HG03342 (cell line): Measurements from ENCODE around the gene RBM42.
"Not testable (repeated sequence)": the region's sequence is repeated elsewhere in the genome, so short reads cannot be mapped to it uniquely, and the experiment has no call there.

Experiments
- ATAC-seq: cut with Tn5 transposase; IDR thresholded peaks from one replicate; pipeline ENCODE4 v1.9.1; 2021; ENCODE audit warnings: mild to moderate bottlenecking, moderate library complexity; ENCODE audit not compliant: unreplicated experiment

Gene RBM42

DNA sequence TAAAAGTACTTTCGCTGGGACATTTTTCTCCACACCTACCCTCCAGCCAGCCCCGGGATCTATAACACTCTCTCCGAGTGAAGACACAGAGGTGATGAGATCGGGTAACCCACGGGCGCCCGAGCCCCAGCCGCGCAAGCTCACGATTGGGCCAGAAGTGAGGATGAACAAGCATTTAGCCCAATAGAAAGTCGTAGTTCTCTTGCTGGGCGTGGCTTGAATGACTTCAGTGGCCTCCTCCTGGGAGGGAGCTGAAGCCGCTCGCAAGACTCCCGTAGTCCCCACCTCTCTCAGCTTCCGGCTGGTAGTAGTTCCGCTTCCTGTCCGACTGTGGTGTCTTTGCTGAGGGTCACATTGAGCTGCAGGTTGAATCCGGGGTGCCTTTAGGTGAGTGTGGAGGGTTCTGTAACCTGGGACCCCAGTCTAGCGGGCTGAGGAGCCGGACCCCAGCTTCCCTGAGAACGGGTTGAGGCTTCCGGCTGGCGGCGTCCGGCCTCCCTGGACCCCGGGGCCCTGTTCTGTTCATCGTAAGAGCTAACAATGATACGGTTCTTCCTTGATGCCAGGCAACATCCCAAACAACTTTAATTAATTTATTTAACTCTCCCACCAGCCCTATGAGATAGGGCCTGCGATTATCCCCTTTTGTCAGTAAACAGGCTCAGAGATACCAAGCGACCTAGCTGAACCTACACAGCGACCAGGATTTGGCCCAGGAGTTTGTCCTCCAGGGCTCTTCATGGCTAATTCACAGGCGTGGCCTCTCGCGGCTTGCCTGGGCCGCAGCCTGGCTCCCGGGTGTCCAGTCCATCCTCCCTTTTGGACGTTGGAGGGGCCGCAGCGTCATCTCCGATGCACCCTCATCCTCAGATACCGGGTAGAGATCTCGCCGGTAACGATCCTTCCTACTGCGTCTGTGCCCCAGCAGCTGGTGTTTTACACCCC lies 19.5 kb downstream of the RBM42 start, which contains the start of gene COX6B1:
Gene COX6B1, plus strand, starts transcription at position 307 of the 945 bp plus-strand sequence. CDS start 2,921 bp downstream, outside the sequence.
- ATAC-seq, result peak; percentile 56

DNA sequence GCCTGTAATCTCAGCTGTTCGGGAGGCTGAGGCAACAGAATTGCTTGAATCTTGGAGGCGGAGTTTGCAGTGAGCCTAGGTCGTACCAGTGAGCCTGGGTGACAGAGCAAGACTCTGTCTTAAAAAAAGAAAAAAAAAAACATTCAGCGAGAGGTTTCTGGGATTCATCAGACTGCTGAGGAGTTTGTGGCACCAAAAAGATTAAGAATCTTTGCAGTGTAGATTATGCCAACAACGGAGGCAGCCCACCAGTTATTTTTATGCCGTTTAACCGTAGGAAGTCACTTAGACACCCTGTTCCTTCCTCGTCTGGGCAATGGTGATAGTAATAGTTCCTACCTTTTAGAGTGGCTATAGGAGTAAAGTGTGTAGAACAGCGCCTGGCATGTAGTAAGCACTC lies 21.7 kb downstream of the RBM42 start:
- no peak for ATAC-seq

DNA sequence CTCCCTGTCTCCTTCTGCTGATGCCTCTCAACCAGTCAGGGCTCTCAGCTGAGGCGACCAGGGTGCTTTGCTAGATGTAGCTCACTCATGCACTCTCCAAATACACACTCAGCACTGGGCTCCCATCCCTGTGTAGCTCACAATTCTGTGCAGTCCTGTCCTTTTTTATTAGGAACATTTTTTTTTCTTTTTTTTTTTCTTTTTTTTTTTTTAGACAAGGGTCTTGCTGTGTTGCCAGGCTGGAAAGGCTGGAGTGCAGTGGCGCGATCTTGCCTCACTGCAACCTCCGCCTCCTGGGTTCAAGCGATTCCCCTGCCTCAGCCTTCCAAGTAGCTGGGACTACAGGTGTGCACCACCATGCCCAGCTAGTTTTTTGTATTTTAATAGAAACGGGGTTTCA lies 26.0 kb downstream of the RBM42 start:
- not testable (repeated sequence) for ATAC-seq

DNA sequence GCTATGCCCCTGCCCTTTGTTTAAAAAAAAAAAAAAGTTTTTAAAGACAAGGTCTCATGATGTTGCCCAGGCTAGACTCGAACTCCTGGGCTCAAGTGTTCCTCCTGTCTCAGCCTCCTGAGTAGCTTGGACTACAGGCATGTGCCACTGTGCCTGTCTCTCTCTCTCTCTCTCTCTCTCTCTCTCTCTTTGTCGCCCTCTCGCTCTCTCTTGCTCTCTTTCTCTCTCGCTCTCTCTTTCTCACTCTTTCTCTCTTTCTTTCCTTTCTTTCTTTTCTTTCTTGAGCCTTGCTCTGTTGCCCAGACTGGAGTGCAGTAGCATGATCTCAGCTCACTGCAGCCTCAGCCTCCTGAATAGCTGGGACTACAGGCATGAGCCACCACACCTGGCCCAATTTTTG lies 26.8 kb downstream of the RBM42 start:
- ATAC-seq, result no peak

DNA sequence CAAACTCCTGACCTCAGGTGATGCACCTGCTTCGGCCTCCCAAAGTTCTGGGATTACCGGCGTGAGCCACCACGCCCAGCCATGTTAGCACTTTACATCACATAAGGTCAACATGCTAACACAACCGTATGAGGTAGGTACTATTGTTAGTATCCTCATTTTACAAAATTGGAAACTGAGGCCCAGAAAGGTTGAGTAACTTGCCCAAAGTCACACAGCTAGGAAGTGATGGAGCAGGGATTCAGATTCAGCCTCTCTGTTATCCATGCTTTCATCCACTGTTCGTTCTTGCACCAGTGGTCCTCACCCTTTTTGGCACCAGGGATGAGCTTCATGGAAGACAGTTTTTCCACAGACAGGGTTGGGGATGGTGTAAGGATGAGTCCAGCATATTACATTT lies 27.9 kb downstream of the RBM42 start:
- no peak for ATAC-seq

DNA sequence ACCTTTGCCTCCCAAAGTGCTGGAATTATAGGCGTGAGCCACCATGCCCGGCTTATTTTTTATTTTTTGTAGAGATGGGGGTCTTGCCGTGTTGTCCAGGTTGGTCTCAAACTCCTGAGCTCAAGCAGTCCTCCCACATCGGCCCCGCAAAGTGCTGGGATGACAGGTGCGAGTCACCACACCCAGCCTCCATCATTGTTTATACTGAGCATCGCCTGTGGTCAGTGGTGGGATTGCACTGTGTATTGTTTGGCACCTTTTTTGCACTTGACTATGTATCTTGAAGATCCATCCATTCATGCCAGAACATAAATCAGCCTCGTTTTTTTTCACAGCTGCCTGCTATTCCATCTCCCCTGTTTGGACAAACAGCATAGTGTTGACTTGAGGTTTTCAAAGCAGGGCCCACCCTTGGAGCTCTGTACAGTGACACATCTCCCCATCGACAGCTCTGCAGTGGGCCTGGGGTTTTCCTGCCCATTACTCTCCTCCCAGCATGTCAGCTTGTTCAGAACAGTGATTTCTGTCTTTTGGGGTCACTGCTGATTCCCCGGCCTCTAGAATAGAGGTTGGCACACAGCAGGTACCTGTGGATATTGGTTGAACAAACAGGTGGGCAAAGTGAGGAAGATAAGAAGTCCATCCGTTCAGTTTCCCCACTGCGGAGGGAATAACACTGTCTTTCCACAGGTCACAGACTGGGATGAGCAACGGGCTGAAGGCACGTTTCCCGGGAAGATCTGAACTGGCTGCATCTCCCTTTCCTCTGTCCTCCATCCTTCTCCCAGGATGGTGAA lies 29.3 kb downstream of the RBM42 start:
- ATAC-seq, result no peak

DNA sequence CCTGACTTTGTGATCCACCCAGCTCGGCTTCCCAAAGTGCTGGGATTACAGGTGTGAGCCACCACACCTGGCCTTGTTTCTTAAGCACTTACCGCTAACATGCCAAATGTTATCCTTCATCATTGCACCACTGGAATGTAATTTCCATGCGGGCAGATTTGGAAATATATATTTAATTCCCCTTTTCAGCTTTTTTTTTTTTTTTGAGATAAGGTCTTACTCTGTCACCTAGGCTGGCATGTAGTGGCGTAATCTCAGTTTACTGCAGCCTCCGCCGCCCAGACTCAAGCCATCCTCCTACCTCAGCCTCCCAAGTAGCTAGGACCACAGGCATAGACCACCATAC lies 33.1 kb downstream of the RBM42 start:
- no peak for ATAC-seq

DNA sequence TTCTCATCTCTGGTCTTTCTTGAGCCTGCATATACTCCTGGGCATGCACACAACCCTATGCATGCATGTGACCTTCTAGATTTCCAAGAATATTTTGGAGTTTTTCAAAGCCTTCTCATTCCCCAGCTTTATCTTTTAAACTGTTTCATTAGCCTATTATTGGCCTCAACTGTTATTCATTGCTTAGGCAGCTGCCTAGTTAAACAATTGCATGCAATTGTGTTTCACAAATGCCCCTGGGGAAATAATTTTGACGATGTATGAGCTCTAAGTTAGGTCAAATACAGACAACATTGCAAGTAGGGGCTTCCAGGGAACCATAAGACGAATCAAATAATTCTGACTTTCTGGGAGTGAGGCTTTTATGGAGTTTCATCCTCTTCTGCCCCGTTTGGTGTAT lies 35.1 kb downstream of the RBM42 start:
- ATAC-seq, result no peak

DNA sequence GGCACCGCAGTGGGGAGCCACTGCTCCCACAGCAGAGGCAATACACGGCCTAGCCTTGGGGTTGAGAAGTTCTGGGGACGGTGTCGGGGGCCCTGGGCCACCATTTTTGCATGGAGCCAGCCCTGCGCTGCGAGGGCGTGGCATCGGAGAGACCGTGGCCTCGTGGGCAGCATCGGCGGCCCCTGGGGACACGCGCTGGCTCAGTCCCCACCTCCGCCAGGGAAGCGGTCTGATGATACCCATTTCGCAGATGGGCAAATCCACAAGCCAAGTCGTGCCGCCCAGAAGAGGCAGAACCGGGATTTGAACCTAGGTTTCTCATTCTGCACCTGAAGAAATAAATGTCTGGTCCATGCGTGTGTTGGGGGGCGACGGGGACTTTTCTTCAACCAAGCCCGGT lies 36.3 kb downstream of the RBM42 start:
- no peak for ATAC-seq

DNA sequence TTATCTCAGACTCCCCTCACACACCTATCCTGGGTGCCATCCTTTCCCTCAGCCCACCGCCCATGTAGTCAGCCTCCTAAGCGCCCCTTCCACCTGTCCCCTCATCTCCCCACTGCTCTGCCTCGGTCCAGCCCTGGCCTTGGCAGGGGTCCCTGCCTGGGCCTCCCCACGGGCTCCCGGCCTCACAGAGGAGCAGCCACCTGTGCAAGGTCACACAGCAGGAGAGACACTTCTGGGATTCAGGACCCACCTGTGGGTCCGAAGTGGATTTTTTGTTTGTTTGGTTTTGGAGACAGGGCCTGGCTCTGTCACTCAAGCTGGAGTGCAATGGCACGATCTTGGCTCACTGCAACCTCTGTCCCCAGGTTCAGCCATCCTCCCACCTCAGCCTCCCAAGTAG lies 36.8 kb downstream of the RBM42 start:
- ATAC-seq, result no peak

DNA sequence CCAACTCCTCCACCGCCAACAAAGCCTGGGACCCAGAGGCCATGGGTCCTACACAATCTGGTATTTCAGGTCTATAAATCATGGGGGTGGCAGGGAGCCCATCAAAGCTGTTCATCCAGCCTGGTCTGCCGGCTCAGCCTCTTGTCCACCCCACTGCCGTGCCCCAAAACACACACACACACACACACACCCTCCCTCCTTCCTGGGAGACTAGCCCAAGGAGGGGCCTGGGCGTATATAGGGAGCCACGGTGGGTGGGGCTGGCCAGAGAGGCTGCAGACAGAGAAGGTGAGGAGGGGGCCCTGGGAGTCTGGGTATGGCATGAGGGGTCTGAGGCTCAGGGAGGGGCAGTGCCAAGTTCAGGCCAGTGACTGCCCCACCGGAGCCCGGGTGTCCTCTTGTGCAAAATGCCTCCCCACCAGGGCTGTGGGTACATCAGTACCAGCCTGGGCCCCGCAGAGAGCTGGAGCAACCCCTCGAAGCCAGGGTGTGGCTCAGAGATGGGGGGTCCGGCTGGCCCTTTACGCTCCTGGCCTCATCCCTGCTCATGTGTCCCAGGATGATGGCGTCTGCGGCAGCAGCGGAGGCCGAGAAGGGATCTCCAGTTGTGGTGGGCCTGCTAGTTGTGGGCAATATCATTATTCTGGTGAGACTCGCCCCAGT lies 37.5 kb downstream of the RBM42 start, which contains the start of gene UPK1A:
Gene UPK1A, plus strand, starts transcription at position 267 of the 663 bp plus-strand sequence. Its CDS starts 296 bp downstream, at position 563.
- no peak for ATAC-seq

DNA sequence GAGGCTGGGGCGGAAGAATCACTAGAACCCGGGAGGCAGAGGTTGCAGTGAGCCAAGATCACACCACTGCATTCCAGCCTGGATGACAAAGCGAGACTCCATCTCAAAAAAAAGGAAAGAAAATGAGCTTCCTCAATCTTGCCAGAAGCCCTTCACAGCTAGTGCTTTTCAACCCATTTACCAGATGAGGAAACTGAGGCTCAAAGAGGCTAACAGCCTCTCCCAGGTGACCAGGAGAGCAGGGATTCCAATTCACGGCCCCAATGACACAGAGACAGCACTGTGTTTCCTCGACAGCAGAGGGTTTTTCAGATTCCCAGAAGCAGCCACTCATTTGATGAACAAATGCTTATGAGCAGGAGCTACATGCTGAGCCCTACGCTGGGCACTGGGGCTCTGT lies 40.7 kb downstream of the RBM42 start:
- no peak for ATAC-seq

DNA sequence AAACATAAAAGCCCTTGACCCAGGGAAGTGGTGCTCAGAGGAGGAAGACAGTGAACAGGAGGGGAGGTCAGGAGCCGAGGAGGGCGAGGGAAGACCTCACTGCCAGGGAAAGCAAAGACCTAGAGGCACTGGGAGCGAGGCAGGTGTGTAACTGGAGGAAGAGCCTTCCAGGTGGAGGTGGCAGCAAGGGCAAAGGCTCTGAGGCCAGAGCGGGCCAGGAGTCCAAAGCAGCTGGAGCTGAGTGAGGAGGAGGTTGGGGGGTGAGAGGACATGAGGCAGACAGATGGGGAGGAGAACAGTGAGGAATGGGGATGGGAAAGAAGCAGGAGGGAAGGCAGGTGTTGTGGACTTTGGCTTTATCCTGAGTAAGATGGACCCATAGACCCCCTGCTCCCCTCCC lies 41.1 kb downstream of the RBM42 start:
- ATAC-seq, result no peak

DNA sequence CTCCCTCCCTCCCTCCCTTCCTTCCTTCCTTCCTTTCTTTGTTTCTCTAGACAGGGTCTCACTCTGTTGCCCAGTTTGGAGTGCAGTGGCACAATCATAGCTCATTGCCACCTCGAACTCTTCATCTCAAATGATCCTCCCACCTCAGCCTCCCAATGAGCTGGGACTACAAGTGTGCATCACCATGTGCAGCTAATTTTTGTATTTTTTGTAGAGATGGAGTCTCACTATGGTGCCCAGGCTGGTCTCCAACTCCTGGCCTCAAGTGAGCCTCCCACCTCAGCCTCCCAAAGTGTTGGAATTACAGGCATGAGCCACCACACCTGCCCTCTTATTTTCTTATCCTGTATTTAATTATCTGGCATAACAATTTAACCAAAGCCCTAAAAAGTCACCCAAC lies 41.9 kb downstream of the RBM42 start:
- no peak for ATAC-seq

DNA sequence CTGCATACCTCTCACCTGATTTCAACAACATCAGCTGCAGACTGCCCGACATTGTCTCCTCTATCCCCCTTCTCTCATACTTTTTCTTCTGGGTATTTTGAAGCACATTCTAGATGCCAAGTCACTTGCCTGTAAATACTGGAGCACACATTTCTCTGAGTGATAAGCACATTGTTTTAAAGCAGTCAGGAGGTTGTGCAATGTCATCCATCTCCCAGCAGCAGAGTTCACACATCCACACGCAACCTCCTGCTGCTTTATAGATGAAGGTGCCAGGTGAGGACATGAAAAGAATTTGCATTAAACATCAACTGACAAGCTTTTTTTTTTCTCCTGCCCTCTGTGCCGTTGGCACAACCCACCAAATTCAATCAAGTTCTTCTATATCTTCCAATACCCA lies 43.0 kb downstream of the RBM42 start:
- ATAC-seq, result no peak

DNA sequence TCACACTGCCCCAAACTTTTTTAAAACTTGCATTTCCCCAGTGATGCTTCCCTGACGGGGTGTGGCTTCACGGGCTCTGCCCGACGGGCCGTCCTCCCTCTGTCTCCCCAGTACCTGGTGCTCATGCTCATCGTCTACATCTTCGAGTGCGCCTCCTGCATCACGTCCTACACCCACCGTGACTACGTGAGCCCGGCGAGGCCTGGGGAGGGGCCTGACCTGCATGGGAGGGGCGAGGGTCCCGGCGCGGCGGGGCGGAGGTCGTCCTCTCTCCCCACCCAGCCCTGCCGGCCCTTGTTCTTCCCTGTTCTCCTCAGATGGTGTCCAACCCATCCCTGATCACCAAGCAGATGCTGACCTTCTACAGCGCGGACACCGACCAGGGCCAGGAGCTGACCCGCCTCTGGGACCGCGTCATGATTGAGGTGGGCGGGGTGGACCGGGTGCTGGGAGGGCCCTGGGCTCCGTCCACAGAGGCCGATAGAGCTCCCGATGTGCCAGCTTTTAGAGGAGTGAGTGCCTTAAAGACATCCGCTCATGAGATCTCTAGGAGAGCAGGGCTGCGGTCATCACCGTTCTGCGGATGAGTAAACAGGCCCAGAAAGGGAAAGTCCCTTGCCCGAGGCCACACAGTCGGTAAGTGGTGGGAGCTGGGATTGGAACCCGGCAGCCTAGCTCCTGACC lies 44.4 kb downstream of the RBM42 start:
- ATAC-seq, result no peak

DNA sequence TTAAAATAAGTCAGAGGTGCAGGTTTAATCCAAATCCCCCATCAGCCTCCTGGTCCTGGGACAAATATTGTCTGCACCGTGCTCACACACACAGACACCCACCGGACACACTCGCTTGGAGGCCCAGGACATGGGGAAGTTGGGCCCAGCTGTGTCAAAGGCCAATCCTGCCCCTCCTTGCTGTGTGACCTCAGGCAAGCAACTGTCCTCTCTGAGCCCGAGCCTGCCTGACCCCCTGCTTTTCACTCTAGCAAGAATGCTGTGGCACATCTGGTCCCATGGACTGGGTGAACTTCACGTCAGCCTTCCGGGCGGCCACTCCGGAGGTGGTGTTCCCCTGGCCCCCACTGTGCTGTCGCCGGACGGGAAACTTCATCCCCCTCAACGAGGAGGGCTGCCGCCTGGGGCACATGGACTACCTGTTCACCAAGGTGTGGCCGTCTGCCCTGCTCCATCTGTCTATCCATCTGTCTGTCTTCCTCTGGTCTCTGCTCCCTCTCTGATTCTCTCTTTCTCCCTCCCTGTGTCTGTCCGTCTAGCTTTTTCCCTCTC lies 46.8 kb downstream of the RBM42 start:
- ATAC-seq, result no peak
